ENCODE measurements around the gene DOCK4. TPM values are rescaled to one million over a fixed set of nuclear protein-coding genes. Genes with fewer than 3 reads are reported as not detected.

Gene DOCK4
- total RNA-seq, 2 experiments from 2014 or later: 0.99 to 1.6 TPM

DNA sequence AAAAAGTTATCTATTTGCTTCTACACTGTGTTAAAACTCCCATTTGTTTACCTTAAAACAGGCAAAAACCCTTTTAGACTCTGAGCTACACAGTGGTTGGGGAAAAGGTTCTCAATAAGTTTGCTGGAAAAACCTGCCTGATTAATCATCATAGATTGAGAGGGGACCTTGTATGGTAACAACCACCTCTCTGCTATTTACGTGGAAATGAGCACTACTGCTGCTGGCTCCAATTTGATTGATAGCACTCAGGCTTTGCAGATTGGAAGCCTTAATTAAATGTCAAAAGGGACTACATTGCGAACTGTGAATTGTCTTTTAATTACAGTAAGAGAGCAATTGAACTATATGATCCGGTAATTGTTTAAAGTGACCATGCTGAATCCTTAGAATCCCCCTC, 525.0 kb downstream of the DOCK4 start:
- CTCF ChIA-PET: no interaction called here
- POLR2A ChIA-PET: no interaction called here

DNA sequence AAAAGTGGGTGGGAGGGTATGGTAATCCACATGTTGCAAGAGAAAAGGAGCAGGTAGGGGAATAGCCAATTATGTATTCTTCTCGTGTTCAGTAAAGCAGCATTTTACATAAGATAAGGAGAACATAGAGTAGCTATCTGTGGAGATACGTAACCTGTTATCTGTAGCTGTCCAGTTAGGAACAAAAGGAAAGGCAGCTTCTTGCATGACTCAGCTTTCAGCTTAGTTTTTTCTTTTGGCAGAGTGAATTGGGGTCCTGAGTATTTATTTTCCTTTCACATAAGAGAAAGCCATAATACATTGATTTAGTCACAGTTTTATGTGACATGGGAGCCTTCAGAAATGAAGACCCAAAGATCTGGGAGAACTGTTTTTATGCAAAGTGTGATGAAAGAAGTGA, 527.2 kb downstream of the DOCK4 start:
- CTCF ChIA-PET: no interaction called here
- POLR2A ChIA-PET: no interaction called here

DNA sequence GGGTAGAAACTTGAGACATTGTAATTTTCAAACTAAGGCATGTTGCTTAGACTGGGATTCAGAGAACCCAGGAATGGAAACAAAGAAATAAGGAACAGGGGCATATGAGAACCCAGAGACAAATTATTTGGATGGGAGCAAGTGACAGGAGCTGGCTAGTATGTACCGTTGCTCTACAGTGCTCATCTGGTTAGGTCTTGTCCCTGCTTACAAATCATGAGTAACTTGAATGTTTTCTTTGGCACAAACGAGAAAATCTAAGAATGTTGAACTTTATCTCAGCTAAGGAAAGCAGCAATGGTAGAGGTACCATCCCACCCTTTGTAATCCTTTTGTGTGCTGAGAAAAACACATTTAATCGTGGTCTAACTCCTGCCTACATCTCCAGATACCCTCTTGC, 527.9 kb downstream of the DOCK4 start:
- CTCF ChIA-PET: no interaction called here
- POLR2A ChIA-PET: no interaction called here

DNA sequence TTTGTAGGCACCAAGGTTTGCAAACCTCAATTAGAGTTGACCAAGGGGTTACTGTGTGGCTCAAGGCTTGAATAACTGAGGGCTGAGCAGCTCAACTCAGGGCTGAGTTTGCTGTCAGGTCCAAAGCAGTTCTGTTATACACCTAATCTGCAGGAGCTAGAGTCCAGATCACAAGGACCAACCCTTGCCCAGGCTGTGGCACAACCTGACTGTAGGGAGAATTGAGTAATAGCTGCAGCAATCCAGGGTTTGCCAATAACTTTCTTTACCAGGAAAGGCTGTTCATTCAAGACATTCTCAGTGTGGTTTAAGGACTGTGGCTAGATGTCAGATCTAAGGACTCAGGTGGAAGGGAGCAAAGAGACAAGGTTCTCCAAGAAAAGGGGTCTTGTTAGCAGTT, 528.4 kb downstream of the DOCK4 start:
- ChIA-PET POLR2A (no interaction called here), CTCF (no interaction called here)

DNA sequence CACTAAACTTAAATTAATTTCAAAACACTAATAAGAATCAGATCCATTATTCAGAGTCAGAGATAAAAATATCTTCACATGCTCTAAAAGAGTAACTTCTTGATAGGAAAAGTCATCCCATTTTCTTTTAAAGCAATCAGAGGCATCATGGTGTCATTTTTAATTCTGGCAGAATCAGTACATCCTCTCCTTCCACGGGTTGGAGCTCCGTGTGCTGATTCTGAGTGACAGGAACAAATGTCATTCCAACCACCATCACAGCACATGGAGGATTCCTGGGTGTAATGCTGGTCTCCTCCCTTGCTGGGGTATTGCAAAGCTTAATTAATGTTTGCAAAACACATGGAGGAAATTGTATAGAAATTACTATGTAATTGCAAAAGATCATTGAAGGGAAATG, 529.4 kb downstream of the DOCK4 start:
- ChIA-PET POLR2A (interaction anchor here (0.6 kb wide), 1 partner anchor 45 kb away, joined by 3 read pairs; no protein-coding TSS in a partner anchor), CTCF (no interaction called here)

Other genes starting within 250 kb of the DOCK4 start
- gene ZNF277, start 296 bp upstream of the DOCK4 start, total RNA-seq: 10 to 100 TPM; 11.4 to 12.5 TPM
- gene IFRD1, start 244.1 kb upstream of the DOCK4 start, total RNA-seq: 10 to 100 TPM; 51.1 to 61.5 TPM

Measured in activated CD8-positive, alpha-beta memory T cell treated with anti-CD3 and anti-CD28 coated beads for 36 hours (primary cell).